DMS53 treated with DMSO at 0.1 percent for 48 hours (cell line): ENCODE data around the gene SLC24A3.

ENCODE experiments used
- DNase-seq: peaks from one replicate; lab custom pipeline; 2025; ENCODE audit not compliant: unreplicated experiment; lab: John Stamatoyannopoulos, UW

SLC24A3 gene

DNA sequence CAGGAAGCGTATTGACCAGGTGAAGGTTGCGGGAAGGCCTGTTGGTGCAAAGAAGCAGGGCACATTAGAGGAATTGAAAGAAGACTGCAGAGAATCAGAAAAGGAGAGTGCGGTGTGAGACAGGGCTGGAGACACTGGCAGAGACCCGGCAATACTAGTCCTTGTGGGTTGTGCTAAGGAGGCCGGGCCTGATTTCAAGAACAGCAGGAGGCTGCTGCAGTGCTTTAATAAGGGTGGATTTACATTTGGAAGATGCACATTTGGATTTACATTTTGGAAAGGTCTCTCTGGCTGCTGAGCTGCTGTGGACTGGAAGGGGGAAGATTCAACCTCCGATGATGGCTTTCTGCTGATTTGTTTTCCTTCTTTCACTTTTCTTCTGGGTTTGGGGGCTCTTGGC, 167.8 kb downstream of the SLC24A3 start:
- DNase-seq, result no peak

- no peak for DNase-seq
Observed at GRCh38 chr20:19381947-19382346, 169.5 kb downstream of the SLC24A3 start.

DNA sequence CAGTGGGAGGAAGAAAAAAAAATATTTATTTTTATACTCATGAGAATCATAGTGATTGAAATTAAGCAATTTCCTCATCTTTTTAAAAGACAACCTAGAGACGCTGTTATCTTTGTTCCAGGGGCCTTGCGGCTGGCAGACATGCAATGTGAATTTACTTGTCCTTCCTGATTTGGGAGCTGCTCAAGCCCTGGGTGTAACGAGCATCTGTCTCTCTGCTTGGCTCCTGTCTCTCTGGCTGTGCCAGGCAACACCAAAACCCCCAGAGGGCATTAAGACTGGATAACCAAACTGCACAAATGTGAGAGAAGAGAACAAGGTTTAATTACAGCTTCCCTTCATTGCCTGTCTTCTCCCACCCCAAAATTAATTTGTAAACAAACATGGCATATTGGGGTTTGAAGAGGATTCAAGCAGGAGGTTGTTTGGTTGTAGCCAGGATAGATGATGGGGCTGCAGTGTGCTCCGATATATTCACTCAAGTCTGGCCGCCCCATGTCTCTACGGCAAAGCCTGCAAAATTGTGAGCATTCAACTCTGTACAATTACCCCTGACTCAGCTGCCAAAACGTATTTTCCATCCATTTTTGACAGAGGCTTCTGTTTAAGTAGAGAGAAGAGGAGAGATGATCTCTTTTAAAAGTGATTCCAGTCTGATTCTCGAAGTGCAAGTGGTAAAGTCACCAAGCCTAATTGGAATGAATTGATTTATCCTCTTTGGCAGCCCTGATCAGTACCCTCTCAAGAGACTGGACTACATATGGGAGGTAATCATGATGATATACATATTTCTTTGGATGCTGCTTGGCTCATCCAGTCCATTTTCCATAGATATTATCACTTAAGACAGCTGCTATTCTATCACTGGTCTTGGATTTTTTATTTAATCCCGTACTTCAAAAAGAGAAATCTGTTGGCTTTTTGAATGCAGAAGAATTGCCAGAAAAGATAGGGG, 170.2 kb downstream of the SLC24A3 start:
- no peak for DNase-seq

- no peak for DNase-seq
Observed at GRCh38 chr20:19384940-19385339, 172.5 kb downstream of the SLC24A3 start.

GRCh38 chr20:19387251-19387650, 174.8 kb downstream of the SLC24A3 start:
- no peak for DNase-seq

DNA sequence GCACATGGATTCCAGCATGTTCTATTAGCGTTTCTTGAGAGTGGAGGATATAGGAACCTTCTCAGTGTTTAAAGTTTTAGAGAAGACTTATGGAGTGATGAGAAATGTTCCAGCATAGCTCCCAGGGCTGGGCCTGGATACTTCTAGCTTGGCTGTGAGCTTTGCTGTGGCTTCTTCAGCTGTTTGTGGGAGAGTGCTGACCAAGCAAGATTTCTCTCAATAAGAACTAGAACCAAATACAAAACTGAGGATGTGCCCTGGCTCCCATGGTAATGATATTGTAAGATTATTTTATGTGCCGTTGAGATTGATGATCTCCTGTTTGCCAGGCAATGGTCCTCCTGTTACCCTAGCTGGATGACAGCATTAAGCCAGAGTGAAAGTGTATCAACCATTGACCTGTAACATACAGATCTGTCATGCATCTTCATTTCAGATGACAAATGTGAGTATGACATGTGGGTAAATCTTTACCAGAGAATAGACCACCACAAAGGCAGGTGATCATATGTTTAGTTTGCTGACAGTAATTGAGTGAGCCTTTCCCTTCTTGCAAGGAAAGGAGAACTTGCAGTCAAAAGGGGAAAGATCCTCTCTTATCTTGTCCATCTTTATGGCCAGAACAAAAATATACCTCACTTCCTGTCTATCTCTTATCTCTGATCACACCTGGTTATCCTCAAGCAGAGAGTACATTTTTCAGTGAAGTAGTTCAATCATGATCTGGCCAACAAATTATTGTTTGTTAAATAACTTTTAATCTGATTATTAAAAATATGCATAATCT, 180.1 kb downstream of the SLC24A3 start:
- no peak for DNase-seq

DNA sequence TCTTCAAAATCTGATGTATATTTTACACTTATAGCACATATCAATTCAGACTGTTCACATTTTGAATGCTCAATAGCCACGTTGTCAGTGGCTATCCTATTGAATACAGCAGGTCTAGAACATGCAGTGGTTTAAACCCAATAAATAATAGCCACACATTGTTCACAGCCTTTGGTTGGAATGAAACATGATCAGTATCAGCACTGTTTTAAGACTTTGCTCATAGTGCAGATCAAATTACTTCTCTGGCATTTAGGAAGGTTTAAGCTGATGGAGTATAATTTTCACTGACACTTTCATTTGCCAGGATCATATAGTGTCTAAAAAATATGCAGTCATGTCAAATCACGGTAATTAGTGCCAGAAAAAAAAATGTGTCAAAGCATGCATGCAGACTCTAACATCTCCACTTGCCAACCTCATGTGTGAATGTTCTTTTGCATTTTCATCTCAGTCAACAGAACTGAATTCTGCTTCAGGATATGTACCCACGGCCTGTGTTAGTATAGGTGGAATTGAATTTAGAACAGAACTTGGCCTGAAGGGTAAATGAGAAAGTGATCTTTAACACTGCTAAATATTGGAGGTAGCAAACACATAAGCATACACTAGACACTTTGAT, 184.1 kb downstream of the SLC24A3 start:
- DNase-seq, result no peak

DNA sequence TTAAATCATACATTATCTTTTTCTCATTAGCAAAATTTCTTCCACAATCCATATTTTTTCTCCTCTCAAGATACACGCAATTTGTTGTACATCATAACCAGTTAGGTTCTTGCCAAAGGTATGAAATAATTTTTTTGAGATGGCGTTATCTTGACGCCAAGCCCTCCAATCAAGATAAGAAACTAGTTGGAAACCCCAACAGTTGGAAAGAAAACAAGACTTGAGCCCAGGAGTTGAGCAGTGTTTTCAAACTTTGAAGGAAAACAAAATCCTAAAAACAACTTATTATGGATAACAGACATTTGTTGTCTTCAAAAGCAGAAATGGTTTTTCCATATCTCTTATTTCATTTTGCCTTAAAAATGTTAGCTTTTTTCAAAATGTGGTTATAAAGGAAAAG, 184.8 kb downstream of the SLC24A3 start:
- DNase-seq, result no peak

- DNase-seq, result peak; percentile 32
Observed at GRCh38 chr20:19397666-19398065, 185.2 kb downstream of the SLC24A3 start.

- DNase-seq, result no peak
Observed at GRCh38 chr20:19401096-19401495, 188.7 kb downstream of the SLC24A3 start.

- DNase-seq, result no peak
Observed at GRCh38 chr20:19403549-19403948, 191.1 kb downstream of the SLC24A3 start.

GRCh38 chr20:19404826-19405225, 192.4 kb downstream of the SLC24A3 start:
- no peak for DNase-seq

GRCh38 chr20:19405958-19406357, 193.5 kb downstream of the SLC24A3 start:
- no peak for DNase-seq

- DNase-seq, result no peak
Observed at GRCh38 chr20:19406381-19406780, 193.9 kb downstream of the SLC24A3 start.

DNA sequence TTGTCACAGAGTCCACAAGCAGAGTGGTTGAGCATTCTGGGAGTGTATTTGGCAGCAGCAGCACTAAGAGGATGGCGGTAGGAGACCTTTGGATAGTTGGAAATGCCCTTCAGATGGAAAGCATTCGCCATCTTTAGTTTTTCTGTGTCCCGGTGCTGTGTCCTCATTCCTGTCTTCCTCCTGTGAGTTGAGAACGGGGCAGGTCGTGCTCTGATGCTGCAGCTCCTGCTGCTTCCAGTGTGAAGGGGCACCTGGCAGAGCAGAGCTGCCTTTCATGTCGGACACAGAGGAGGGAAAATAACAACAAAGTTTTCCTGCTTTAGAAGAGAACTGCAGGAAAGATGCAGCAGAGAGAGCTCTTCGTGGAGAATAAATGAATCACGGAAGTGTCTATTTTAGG, 194.8 kb downstream of the SLC24A3 start:
- DNase-seq, result no peak

DNA sequence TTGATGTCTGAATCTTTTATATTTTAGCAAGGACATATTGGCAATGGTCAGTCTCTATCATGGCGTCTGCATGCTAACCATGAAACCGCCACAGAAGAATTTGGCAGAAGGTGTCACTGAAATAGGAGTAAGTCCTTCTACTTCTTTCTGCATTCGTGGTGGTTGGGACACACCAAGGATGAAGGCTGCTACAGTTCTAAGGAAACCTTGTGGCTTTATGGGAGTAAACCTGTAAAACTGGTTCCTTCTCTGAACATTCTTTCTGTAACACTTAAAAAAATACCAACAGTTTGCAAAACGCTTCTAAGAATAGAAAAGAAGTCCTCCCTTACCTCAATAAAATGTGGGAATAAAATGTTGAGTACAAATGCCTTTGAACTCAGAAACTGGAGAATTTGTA, 195.3 kb downstream of the SLC24A3 start:
- DNase-seq, result peak; percentile 5

DNA sequence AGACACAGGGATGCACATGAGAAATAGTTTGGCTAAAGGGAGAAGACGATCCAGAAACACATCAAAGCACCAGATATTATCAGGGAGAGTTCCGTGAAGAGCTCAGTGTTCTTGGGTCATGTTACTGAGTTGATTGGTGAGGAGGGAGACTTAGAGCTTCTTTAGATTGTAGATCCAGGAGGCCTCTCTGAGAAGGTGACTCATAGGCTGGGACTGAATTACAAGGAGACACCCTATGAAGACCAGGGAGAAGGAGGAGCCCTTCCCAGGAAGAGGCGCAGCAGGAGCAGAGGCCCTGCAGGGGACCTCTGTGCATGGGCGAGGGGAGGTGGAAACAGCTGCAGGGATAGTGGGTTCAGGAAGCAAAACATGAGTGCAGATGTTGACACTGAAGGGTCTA, 196.5 kb downstream of the SLC24A3 start:
- no peak for DNase-seq

- DNase-seq, result no peak
Observed at GRCh38 chr20:19411811-19412210, 199.4 kb downstream of the SLC24A3 start.

DNA sequence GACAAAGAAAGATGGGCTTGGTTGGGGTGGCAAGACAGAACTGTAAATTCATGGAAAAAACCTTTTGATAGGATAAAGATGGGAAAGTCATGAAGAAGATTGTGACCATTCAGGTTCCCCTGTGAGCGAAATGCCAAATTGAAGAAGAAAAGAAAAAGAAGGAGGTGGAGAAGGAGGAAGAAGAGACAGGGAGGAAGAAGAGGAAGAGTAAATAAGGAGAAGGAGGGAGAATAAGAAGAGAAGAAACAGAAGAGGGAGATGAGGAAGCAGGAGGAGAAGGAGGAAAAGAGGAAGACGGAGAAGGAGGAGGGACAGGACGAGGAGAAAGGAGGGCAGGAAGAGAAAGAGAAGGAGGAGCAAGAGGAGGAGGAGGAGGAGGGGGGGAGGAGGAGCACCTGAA, 199.8 kb downstream of the SLC24A3 start:
- no peak for DNase-seq

DNA sequence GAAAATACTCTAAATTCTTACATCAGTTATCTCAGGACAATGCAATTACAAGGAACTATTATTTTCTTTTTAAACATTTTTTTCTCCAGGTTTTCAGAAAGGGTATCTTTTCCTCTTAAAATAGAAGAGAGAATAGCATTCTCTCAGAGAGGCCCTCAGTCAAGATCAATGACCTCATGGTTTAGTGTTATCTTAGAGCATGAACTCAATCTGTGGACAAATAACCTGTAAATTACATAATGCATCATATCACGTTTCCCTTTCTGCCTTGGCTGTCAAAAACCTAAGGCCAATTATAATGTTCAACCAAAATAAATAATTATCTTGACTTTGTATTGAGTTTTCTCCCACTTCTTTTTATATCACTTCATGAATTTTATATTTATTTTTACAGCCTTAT, 202.2 kb downstream of the SLC24A3 start:
- DNase-seq, result no peak

DNA sequence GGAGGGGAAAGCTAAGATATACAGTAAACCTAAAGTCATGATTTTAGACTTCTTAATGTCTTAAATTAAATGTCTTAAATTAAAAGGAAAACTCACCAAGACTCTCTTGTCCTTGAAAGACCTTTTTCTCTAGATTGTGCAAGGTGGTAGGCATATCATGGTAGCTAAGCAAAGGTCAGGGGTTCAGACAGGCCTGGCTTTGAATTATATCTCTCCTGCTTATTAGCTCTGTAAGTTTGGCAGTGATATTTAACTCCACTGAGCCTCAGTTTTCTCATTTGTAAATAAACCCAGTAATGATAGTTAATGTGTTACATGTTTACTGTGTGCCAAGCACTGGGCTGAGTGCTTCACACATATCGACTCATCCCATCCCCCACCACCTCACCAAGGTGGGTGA, 203.3 kb downstream of the SLC24A3 start:
- no peak for DNase-seq

GRCh38 chr20:19416627-19417026, 204.2 kb downstream of the SLC24A3 start:
- DNase-seq, result no peak
